OCI-LY1 (cell line): ENCODE data around the gene RNF151.
A peak's percentile ranks its signal among the peaks of the same experiment; 100 is the strongest.
"Not testable (repeated sequence)": the region's sequence is repeated elsewhere in the genome, so short reads cannot be mapped to it uniquely, and the experiment has no call there.

ENCODE experiments used
- H2AFZ ChIP-seq: fragments of 200-600 bp; sonication (generic), shearing (Covaris generic); 2 replicates; pipeline ENCODE4 v1.6.0; 2014; ENCODE audit warnings: antibody characterized with exemption, mild to moderate bottlenecking, low read length
- H3F3A ChIP-seq: fragments of 200-600 bp; sonication (generic), shearing (Covaris generic); 2 replicates; pipeline ENCODE4 v1.6.0; 2014; ENCODE audit warnings: mild to moderate bottlenecking, antibody characterized with exemption, low read length, moderate library complexity; ENCODE audit not compliant: insufficient read depth
- H3K27ac ChIP-seq: fragments of 200-600 bp; sonication (generic); 2 replicates; pipeline ENCODE4 v1.5.1; 2014; ENCODE audit warnings: low read length, mixed run types, mild to moderate bottlenecking, low read depth; ENCODE audit not compliant: poor library complexity, severe bottlenecking
- H3K27me3 ChIP-seq: fragments of 200-600 bp; sonication (generic); 2 replicates; pipeline ENCODE4 v1.6.0; 2014; ENCODE audit warnings: antibody characterized with exemption, mild to moderate bottlenecking, low read length, moderate library complexity; ENCODE audit not compliant: insufficient read depth
- H3K36me3 ChIP-seq: fragments of 200-600 bp; sonication (generic); 2 replicates; pipeline ENCODE4 v1.6.1; 2014; ENCODE audit warnings: mild to moderate bottlenecking, antibody characterized with exemption, low read length, moderate library complexity, mixed read lengths; ENCODE audit not compliant: insufficient read depth
- H3K4me1 ChIP-seq: fragments of 200-600 bp; sonication (generic); 2 replicates; pipeline ENCODE4 v1.5.1; 2014; ENCODE audit warnings: mild to moderate bottlenecking, low read length, moderate library complexity; ENCODE audit not compliant: insufficient read depth, severe bottlenecking
- H3K4me2 ChIP-seq: fragments of 200-600 bp; sonication (generic), shearing (Covaris generic); 2 replicates; pipeline ENCODE4 v1.6.1; 2014; ENCODE audit warnings: low read length
- H3K4me3 ChIP-seq: fragments of 200-600 bp; sonication (generic); 2 replicates; pipeline ENCODE4 v1.5.1; 2014; ENCODE audit warnings: low read length, low read depth, mild to moderate bottlenecking, mixed read lengths; ENCODE audit not compliant: poor library complexity, severe bottlenecking
- H3K79me2 ChIP-seq: fragments of 200-600 bp; shearing (Covaris generic); 2 replicates; pipeline ENCODE4 v1.6.1; 2016; ENCODE audit warnings: mixed run types, low read length, mixed read lengths; ENCODE audit not compliant: insufficient read depth
- H3K9ac ChIP-seq: fragments of 200-600 bp; sonication (generic), shearing (Covaris generic); 2 replicates; pipeline ENCODE4 v1.6.1; 2014; ENCODE audit warnings: mild to moderate bottlenecking, low read length, mixed read lengths
- H3K9me2 ChIP-seq: fragments of 200-600 bp; sonication (generic), shearing (Covaris generic); 2 replicates; pipeline ENCODE4 v1.6.1; 2014; ENCODE audit warnings: low read depth, mild to moderate bottlenecking, low read length, mixed read lengths
- H3K9me3 ChIP-seq: fragments of 200-600 bp; shearing (Covaris generic); 2 replicates; pipeline ENCODE4 v1.6.1; 2014; ENCODE audit warnings: low read length, mixed read lengths
- H4K20me1 ChIP-seq: fragments of 200-600 bp; sonication (generic), shearing (Covaris generic); 2 replicates; pipeline ENCODE4 v1.6.0; 2016; ENCODE audit warnings: mild to moderate bottlenecking, low read length; ENCODE audit not compliant: insufficient read depth
- CTCF ChIP-seq: fragments of 200-600 bp; sonication (generic), shearing (Covaris generic); IDR thresholded peaks from 2 replicates; pipeline ENCODE4 v1.5.1; 2017; ENCODE audit warnings: mild to moderate bottlenecking, antibody characterized with exemption, low read length, moderate library complexity, mixed read lengths
- EZH2 ChIP-seq: fragments of 200-600 bp; sonication (generic), shearing (Covaris generic); IDR thresholded peaks from 2 replicates; pipeline ENCODE4 v1.8.0; 2017; ENCODE audit warnings: borderline replicate concordance, mixed run types, mild to moderate bottlenecking, antibody characterized with exemption, low read length, moderate library complexity, mixed read lengths

RNF151 gene

GRCh38 chr16:1959269-1960039 is 7.2 kb upstream of the RNF151 start, which contains the start of gene NDUFB10:
NDUFB10 (plus strand) TSS chr16:1959538; CDS start chr16:1959625, 87 bp downstream.
- Histone ChIP-seq H3K9me3 (no peaks in the 10 kb centered on the region), H3K9me2 (no peaks in the 10 kb centered on the region), H3F3A (peaks cover 16% of the 10 kb centered on the region), H3K9ac (peak within 1 kb of the TSS; percentile 90), H2AFZ (no peak within 1 kb of the TSS), H3K4me2 (peak within 1 kb of the TSS; percentile 72), H3K4me3 (peak within 1 kb of the TSS; percentile 90), H3K36me3 (peaks cover 35% of the 10 kb centered on the region), H3K27me3 (no peaks in the 10 kb centered on the region; the same call in 1 of the 2 replicates), H4K20me1 (no peaks in the 10 kb centered on the region), H3K27ac (peak within 1 kb of the TSS; percentile 75), H3K4me1 (peaks cover 39% of the 10 kb centered on the region), H3K79me2 (peaks cover 14% of the 10 kb centered on the region)
- no peak for TF ChIP-seq EZH2
- peak; percentile 89 for TF ChIP-seq CTCF

DNA sequence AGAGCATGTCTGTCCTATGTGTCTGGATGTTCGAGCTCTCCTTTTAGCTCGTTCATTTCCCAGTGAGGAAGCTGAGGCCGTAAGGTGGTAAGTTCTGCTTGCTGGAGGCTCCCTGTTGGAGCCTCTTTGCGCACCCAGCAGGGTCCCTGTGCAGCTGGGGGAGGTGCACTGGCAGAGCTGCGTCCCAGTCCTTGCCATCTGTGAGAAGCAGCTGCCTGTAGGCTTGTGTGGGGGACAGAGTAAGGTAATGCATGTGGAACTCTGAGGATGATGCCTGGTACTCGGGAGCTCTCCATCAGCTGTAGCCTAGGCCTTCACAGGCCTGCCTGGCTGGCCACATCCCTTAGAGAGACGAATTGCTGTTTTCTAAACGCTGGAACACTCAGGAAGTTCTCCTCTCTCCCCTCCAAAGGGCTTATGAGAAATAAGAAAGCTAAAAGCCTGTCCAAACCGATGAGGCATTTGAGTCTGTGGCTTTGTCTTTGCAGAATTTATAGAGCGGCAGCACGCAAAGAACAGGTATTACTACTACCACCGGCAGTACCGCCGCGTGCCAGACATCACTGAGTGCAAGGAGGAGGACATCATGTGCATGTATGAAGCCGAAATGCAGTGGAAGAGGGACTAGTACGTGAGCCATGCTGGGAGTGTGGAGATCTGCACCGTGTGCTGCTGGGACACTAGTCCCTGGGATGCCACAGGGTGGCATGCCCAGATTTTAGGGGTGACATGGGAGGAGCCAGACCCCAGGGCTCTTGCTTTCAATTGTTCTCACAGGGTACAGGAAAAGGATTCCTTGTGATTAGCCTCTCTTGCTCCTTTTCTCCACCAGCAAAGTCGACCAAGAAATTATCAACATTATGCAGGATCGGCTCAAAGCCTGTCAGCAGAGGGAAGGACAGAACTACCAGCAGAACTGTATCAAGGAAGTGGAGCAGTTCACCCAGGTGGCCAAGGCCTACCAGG is 5.7 kb upstream of the RNF151 start:
- Histone ChIP-seq H3K9ac (peak overlapping the region; percentile 90; the same call in 1 of the 2 replicates), H2AFZ (no peak overlapping the region), H3K27ac (peak overlapping the region; percentile 75), H3K27me3 (no peaks in the 10 kb centered on the region; the same call in 1 of the 2 replicates), H3K9me3 (no peaks in the 10 kb centered on the region), H3K4me2 (peak overlapping the region; percentile 72), H3K4me1 (peaks cover 45% of the 10 kb centered on the region), H3K4me3 (peak overlapping the region; percentile 90), H3K79me2 (peaks cover 21% of the 10 kb centered on the region), H3K36me3 (peaks cover 35% of the 10 kb centered on the region), H3F3A (peaks cover 16% of the 10 kb centered on the region), H4K20me1 (no peaks in the 10 kb centered on the region), H3K9me2 (no peaks in the 10 kb centered on the region)
- TF ChIP-seq EZH2 (no peak), CTCF (no peak)

GRCh38 chr16:1961651-1962067 is 5.0 kb upstream of the RNF151 start:
- H3K36me3 ChIP-seq: peaks cover 35% of the 10 kb centered on the region
- H3K4me2 ChIP-seq: peak overlapping the region; percentile 97; the same call in 1 of the 2 replicates
- peaks cover 16% of the 10 kb centered on the region for H3F3A ChIP-seq
- H3K27me3 ChIP-seq: no peaks in the 10 kb centered on the region
- H3K4me3 ChIP-seq: peak overlapping the region; percentile 16
- peaks cover 21% of the 10 kb centered on the region for H3K79me2 ChIP-seq
- H3K27ac ChIP-seq: peak overlapping the region; percentile 44
- peaks cover 46% of the 10 kb centered on the region for H3K4me1 ChIP-seq
- H4K20me1 ChIP-seq: no peaks in the 10 kb centered on the region
- TF ChIP-seq CTCF: no peak
- no peak for TF ChIP-seq EZH2
- no peak overlapping the region for H2AFZ ChIP-seq
- no peaks in the 10 kb centered on the region for H3K9me3 ChIP-seq
- H3K9me2 ChIP-seq: no peaks in the 10 kb centered on the region
- H3K9ac ChIP-seq: no peak overlapping the region

- Histone ChIP-seq H3K4me3 (peak overlapping the region; percentile 97), H3K79me2 (peaks cover 21% of the 10 kb centered on the region), H3F3A (peaks cover 16% of the 10 kb centered on the region), H3K27ac (peak overlapping the region; percentile 84), H3K36me3 (peaks cover 35% of the 10 kb centered on the region), H3K4me2 (peak overlapping the region; percentile 97), H3K4me1 (peaks cover 46% of the 10 kb centered on the region), H3K9ac (peak overlapping the region; percentile 99)
- not testable (repeated sequence) for H3K9me2 ChIP-seq, H3K9me3 ChIP-seq, H4K20me1 ChIP-seq, H2AFZ ChIP-seq, H3K27me3 ChIP-seq
Measured at GRCh38 chr16:1962161-1963153, 4.2 kb upstream of the RNF151 start.
